Measurements from ENCODE around the gene SPAG7. TPM values are rescaled to one million over a fixed set of nuclear protein-coding genes. Genes with fewer than 3 reads are reported as not detected.

Gene SPAG7
- total RNA-seq, 2 experiments from 2014 or later: 54.4 to 58.9 TPM

DNA sequence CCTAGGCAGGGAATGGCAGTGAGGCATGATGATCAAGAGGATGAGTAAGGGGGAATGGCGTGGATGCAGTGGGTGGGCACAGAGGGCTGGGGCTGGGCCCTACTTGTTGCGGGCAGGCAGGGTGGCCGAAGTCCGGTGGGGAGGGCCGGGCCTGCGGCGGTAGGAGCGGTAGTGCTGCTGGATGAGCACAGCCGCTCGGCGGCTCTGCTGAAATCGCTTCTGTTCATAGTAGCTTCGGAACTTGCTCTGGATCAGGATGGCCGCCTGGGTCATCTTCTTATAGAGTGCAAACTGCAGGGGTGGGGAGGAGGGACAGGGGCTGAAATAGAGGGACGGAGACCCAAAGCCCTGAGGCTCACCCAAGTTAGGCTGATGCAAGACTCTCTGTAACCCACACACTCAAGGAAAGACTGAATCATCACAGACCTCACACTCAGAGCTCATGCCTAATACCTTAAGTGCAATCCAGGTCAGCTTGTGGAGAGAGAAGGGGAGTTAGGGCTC, 1.5 kb upstream of the SPAG7 start:
- no peaks in the 10 kb centered on the region for H3K9me3 ChIP-seq (ENCODE audit: low read length)
- H3K79me2 ChIP-seq (ENCODE audit: insufficient read depth, low read depth, low read length): peaks cover 22% of the 10 kb centered on the region; the same call in 1 of the 2 replicates
- peak overlapping the region; percentile 78 for H3K4me3 ChIP-seq (ENCODE audit: low read depth, low read length, poor library complexity, severe bottlenecking)
- ChIA-PET POLR2A (interaction anchor here (1.5 to 6.0 kb wide), 3 partner anchors 17 to 29 kb away, joined by 5 to 51 read pairs (median 20); partner anchors contain the start of genes CAMTA2, ENO3, RNF167 and SLC25A11), CTCF (ENCODE audit: unreplicated experiment) (no interaction called here)
- no peak overlapping the region for H3K27ac ChIP-seq (ENCODE audit: low read depth, low read length, poor library complexity, severe bottlenecking)
- DNase-seq (ENCODE audit: low spot score): no peak
- no TSS peak for BruUV-seq (replicated peaks)
- no peak overlapping the region for H2AFZ ChIP-seq (ENCODE audit: low read length)
- peak overlapping the region; percentile 80; the same call in 1 of the 2 replicates for H3K4me2 ChIP-seq (ENCODE audit: low read length)
- H3K9me2 ChIP-seq (ENCODE audit: insufficient read depth, low read length): no peaks in the 10 kb centered on the region
- no peak for TF ChIP-seq EZH2phosphoT487 (IDR thresholded peaks at IDR 0.05; ENCODE audit: borderline replicate concordance, low read depth, low read length)
- TF ChIP-seq, protein P1, sequence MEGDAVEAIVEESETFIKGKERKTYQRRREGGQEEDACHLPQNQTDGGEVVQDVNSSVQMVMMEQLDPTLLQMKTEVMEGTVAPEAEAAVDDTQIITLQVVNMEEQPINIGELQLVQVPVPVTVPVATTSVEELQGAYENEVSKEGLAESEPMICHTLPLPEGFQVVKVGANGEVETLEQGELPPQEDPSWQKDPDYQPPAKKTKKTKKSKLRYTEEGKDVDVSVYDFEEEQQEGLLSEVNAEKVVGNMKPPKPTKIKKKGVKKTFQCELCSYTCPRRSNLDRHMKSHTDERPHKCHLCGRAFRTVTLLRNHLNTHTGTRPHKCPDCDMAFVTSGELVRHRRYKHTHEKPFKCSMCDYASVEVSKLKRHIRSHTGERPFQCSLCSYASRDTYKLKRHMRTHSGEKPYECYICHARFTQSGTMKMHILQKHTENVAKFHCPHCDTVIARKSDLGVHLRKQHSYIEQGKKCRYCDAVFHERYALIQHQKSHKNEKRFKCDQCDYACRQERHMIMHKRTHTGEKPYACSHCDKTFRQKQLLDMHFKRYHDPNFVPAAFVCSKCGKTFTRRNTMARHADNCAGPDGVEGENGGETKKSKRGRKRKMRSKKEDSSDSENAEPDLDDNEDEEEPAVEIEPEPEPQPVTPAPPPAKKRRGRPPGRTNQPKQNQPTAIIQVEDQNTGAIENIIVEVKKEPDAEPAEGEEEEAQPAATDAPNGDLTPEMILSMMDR (conservative IDR thresholded peaks at IDR 0.05; ENCODE audit: low read length): no peak
- H4K20me1 ChIP-seq (ENCODE audit: insufficient read depth, low read length): no peaks in the 10 kb centered on the region
- peaks cover 31% of the 10 kb centered on the region for H3K36me3 ChIP-seq (ENCODE audit: insufficient read depth, low read length)
- H3K4me1 ChIP-seq (ENCODE audit: insufficient read depth, low read length, poor library complexity, severe bottlenecking): peaks cover 23% of the 10 kb centered on the region
- intact Hi-C loops (cut with micrococcal nuclease; ENCODE audit: unreplicated experiment): loop anchor here (5.0 kb wide), 1 partner anchor 48 kb away; no protein-coding TSS in a partner anchor

DNA sequence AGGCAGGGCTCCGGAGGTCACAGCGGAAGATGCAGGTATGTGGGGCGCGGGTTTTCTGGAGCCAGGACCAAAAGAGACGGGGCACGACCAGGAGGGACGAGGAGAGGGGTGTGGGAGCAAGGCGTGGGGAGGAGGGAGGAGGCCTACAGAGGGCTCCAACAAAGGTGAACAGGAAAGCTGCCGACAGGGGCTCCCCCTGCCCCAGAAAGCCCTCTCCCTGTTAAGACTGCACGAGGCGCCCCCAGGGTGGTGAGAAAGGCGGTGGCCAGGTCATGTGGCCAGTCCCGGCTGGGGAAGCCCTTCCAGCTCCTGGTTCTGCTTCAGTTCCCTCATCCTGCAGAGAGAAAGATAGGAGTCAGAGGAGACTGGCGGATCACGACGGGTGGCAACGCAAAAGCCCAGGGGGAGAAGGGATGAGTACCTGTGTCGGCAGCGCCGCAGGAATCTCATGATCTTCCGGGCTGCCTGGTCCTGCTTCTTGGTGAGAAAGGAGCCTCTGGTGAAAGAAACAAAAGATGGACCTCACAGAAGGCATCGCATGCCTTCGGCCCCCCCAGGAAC, 949 bp upstream of the SPAG7 start:
- Histone ChIP-seq H3K27ac (ENCODE audit: low read depth, low read length, poor library complexity, severe bottlenecking) (peak overlapping the region; percentile 77), H3K4me3 (ENCODE audit: low read depth, low read length, poor library complexity, severe bottlenecking) (peak overlapping the region; percentile 78), H3K79me2 (ENCODE audit: insufficient read depth, low read depth, low read length) (peaks cover 22% of the 10 kb centered on the region; the same call in 1 of the 2 replicates), H3K36me3 (ENCODE audit: insufficient read depth, low read length) (peaks cover 27% of the 10 kb centered on the region), H4K20me1 (ENCODE audit: insufficient read depth, low read length) (no peaks in the 10 kb centered on the region), H3K4me2 (ENCODE audit: low read length) (peak overlapping the region; percentile 80), H3K9me2 (ENCODE audit: insufficient read depth, low read length) (no peaks in the 10 kb centered on the region), H2AFZ (ENCODE audit: low read length) (no peak overlapping the region; the same call in 1 of the 2 replicates), H3K9me3 (ENCODE audit: low read length) (no peaks in the 10 kb centered on the region), H3K4me1 (ENCODE audit: insufficient read depth, low read length, poor library complexity, severe bottlenecking) (peaks cover 23% of the 10 kb centered on the region)
- BruUV-seq (replicated peaks): no TSS peak
- no peak for TF ChIP-seq EZH2phosphoT487 (IDR thresholded peaks at IDR 0.05; ENCODE audit: borderline replicate concordance, low read depth, low read length)
- TF ChIP-seq, protein P1 (conservative IDR thresholded peaks at IDR 0.05; ENCODE audit: low read length): no peak
- intact Hi-C loops (cut with micrococcal nuclease; ENCODE audit: unreplicated experiment): loop anchor here (5.0 kb wide), 1 partner anchor 49 kb away; no protein-coding TSS in a partner anchor
- ChIA-PET POLR2A (interaction anchor here (0.6 to 6.0 kb wide), 4 partner anchors 16 to 67 kb away, joined by 3 to 51 read pairs (median 12); partner anchors contain the start of genes CAMTA2, ENO3, RNF167 and SLC25A11), CTCF (ENCODE audit: unreplicated experiment) (no interaction called here)
- no peak for DNase-seq (ENCODE audit: low spot score)
